Measurements from ENCODE around the gene PIP.
"Not testable (repeated sequence)": the region's sequence is repeated elsewhere in the genome, so short reads cannot be mapped to it uniquely, and the experiment has no call there.

The PIP gene

GRCh38 chr7:143131781-143132180, at the start of gene PIP:
TSS of gene PIP (plus strand) at chr7:143132077. CDS start at chr7:143132117, 40 bp downstream.
- H3K27me3 ChIP-seq (replicated peaks; ENCODE audit: control insufficient read depth, insufficient read depth, low read length) = no peaks in the 10 kb centered on the region

GRCh38 chr7:143085109-143085508, 46.8 kb upstream of the PIP start:
- H3K36me3 ChIP-seq (ENCODE audit: control insufficient read depth, insufficient read depth, low read length, severe bottlenecking) = no peaks in the 10 kb centered on the region
- H3K27me3 ChIP-seq (replicated peaks; ENCODE audit: control insufficient read depth, insufficient read depth, low read length) = no peaks in the 10 kb centered on the region
- no peaks in the 10 kb centered on the region for H3K4me1 ChIP-seq (ENCODE audit: control insufficient read depth, insufficient read depth, low read length)
- no peaks in the 10 kb centered on the region for H3K9me3 ChIP-seq (ENCODE audit: control insufficient read depth, low read length)
- H3K9ac ChIP-seq (ENCODE audit: low read length) = no peak overlapping the region
- no peak overlapping the region for H3K4me3 ChIP-seq (ENCODE audit: low read length)
- no peak for DNase-seq (ENCODE audit: low read depth)

More at GRCh38 chr7:143131781-143132180, at the start of gene PIP:
- Histone ChIP-seq H3K9me3 (ENCODE audit: control insufficient read depth, low read length) (peaks cover 3% of the 10 kb centered on the region), H3K9ac (ENCODE audit: low read length) (no peak within 1 kb of the TSS), H3K36me3 (ENCODE audit: control insufficient read depth, insufficient read depth, low read length, severe bottlenecking) (no peaks in the 10 kb centered on the region), H3K4me3 (ENCODE audit: low read length) (no peak within 1 kb of the TSS), H3K4me1 (ENCODE audit: control insufficient read depth, insufficient read depth, low read length) (no peaks in the 10 kb centered on the region)
- DNase-seq (ENCODE audit: low read depth) = peak; percentile 21

- H3K4me3 ChIP-seq (ENCODE audit: low read length); H3K4me1 ChIP-seq (ENCODE audit: control insufficient read depth, insufficient read depth, low read length); H3K9ac ChIP-seq (ENCODE audit: low read length); H3K9me3 ChIP-seq (ENCODE audit: control insufficient read depth, low read length); H3K27me3 ChIP-seq (replicated peaks; ENCODE audit: control insufficient read depth, insufficient read depth, low read length); H3K36me3 ChIP-seq (ENCODE audit: control insufficient read depth, insufficient read depth, low read length, severe bottlenecking); DNase-seq (ENCODE audit: low read depth): not testable (repeated sequence)
These were observed 46.3 kb upstream of the PIP start for GRCh38 chr7:143085610-143086009.

GRCh38 chr7:143088549-143089231, 43.2 kb upstream of the PIP start:
- H3K4me1 ChIP-seq (ENCODE audit: control insufficient read depth, insufficient read depth, low read length); H3K9ac ChIP-seq (ENCODE audit: low read length); H3K4me3 ChIP-seq (ENCODE audit: low read length); H3K9me3 ChIP-seq (ENCODE audit: control insufficient read depth, low read length); H3K36me3 ChIP-seq (ENCODE audit: control insufficient read depth, insufficient read depth, low read length, severe bottlenecking); H3K27me3 ChIP-seq (replicated peaks; ENCODE audit: control insufficient read depth, insufficient read depth, low read length); DNase-seq (ENCODE audit: low read depth): not testable (repeated sequence)

GRCh38 chr7:143096146-143096545, 35.7 kb upstream of the PIP start:
- Histone ChIP-seq H3K9me3 (ENCODE audit: control insufficient read depth, low read length) (peaks cover 36% of the 10 kb centered on the region), H3K4me3 (ENCODE audit: low read length) (no peak overlapping the region), H3K4me1 (ENCODE audit: control insufficient read depth, insufficient read depth, low read length) (no peaks in the 10 kb centered on the region), H3K27me3 (replicated peaks; ENCODE audit: control insufficient read depth, insufficient read depth, low read length) (no peaks in the 10 kb centered on the region), H3K36me3 (ENCODE audit: control insufficient read depth, insufficient read depth, low read length, severe bottlenecking) (no peaks in the 10 kb centered on the region), H3K9ac (ENCODE audit: low read length) (no peak overlapping the region)
- DNase-seq (ENCODE audit: low read depth) = no peak

- H3K9ac ChIP-seq (ENCODE audit: low read length); H3K36me3 ChIP-seq (ENCODE audit: control insufficient read depth, insufficient read depth, low read length, severe bottlenecking); DNase-seq (ENCODE audit: low read depth); H3K4me3 ChIP-seq (ENCODE audit: low read length); H3K4me1 ChIP-seq (ENCODE audit: control insufficient read depth, insufficient read depth, low read length); H3K27me3 ChIP-seq (replicated peaks; ENCODE audit: control insufficient read depth, insufficient read depth, low read length): not testable (repeated sequence)
- peaks cover 43% of the 10 kb centered on the region for H3K9me3 ChIP-seq (ENCODE audit: control insufficient read depth, low read length)
These were observed 32.3 kb upstream of the PIP start for GRCh38 chr7:143099579-143099978.

- no peak for DNase-seq (ENCODE audit: low read depth)
- H3K27me3 ChIP-seq (replicated peaks; ENCODE audit: control insufficient read depth, insufficient read depth, low read length) = no peaks in the 10 kb centered on the region
These were observed 27.1 kb upstream of the PIP start for GRCh38 chr7:143104759-143105158.

GRCh38 chr7:143108019-143108418, 23.9 kb upstream of the PIP start:
- H3K9me3 ChIP-seq (ENCODE audit: control insufficient read depth, low read length); H3K4me3 ChIP-seq (ENCODE audit: low read length); DNase-seq (ENCODE audit: low read depth): not testable (repeated sequence)

More at GRCh38 chr7:143104759-143105158, 27.1 kb upstream of the PIP start:
- Histone ChIP-seq H3K9ac (ENCODE audit: low read length) (no peak overlapping the region), H3K4me3 (ENCODE audit: low read length) (no peak overlapping the region), H3K9me3 (ENCODE audit: control insufficient read depth, low read length) (peaks cover 14% of the 10 kb centered on the region), H3K36me3 (ENCODE audit: control insufficient read depth, insufficient read depth, low read length, severe bottlenecking) (no peaks in the 10 kb centered on the region), H3K4me1 (ENCODE audit: control insufficient read depth, insufficient read depth, low read length) (no peaks in the 10 kb centered on the region)

GRCh38 chr7:143117395-143117794, 14.5 kb upstream of the PIP start:
- no peak overlapping the region for H3K4me3 ChIP-seq (ENCODE audit: low read length)

More at GRCh38 chr7:143108019-143108418, 23.9 kb upstream of the PIP start:
- not testable (repeated sequence) for H3K4me1 ChIP-seq (ENCODE audit: control insufficient read depth, insufficient read depth, low read length); H3K36me3 ChIP-seq (ENCODE audit: control insufficient read depth, insufficient read depth, low read length, severe bottlenecking); H3K27me3 ChIP-seq (replicated peaks; ENCODE audit: control insufficient read depth, insufficient read depth, low read length); H3K9ac ChIP-seq (ENCODE audit: low read length)

GRCh38 chr7:143120691-143121405, 11.0 kb upstream of the PIP start:
- no peaks in the 10 kb centered on the region for H3K27me3 ChIP-seq (replicated peaks; ENCODE audit: control insufficient read depth, insufficient read depth, low read length)
- peak; percentile 42 for DNase-seq (ENCODE audit: low read depth)
- H3K9me3 ChIP-seq (ENCODE audit: control insufficient read depth, low read length) = peaks cover 3% of the 10 kb centered on the region
- no peaks in the 10 kb centered on the region for H3K36me3 ChIP-seq (ENCODE audit: control insufficient read depth, insufficient read depth, low read length, severe bottlenecking)
- no peak overlapping the region for H3K9ac ChIP-seq (ENCODE audit: low read length)
- H3K4me3 ChIP-seq (ENCODE audit: low read length) = no peak overlapping the region
- peaks cover 4% of the 10 kb centered on the region for H3K4me1 ChIP-seq (ENCODE audit: control insufficient read depth, insufficient read depth, low read length)

More at GRCh38 chr7:143117395-143117794, 14.5 kb upstream of the PIP start:
- no peak for DNase-seq (ENCODE audit: low read depth)
- Histone ChIP-seq H3K36me3 (ENCODE audit: control insufficient read depth, insufficient read depth, low read length, severe bottlenecking) (no peaks in the 10 kb centered on the region), H3K4me1 (ENCODE audit: control insufficient read depth, insufficient read depth, low read length) (no peaks in the 10 kb centered on the region), H3K9me3 (ENCODE audit: control insufficient read depth, low read length) (peaks cover 4% of the 10 kb centered on the region), H3K9ac (ENCODE audit: low read length) (no peak overlapping the region), H3K27me3 (replicated peaks; ENCODE audit: control insufficient read depth, insufficient read depth, low read length) (no peaks in the 10 kb centered on the region)

- H3K9me3 ChIP-seq (ENCODE audit: control insufficient read depth, low read length); H3K4me1 ChIP-seq (ENCODE audit: control insufficient read depth, insufficient read depth, low read length): not testable (repeated sequence)
These were observed 8.6 kb upstream of the PIP start for GRCh38 chr7:143123326-143123725.

More at GRCh38 chr7:143123326-143123725, 8.6 kb upstream of the PIP start:
- not testable (repeated sequence) for H3K9ac ChIP-seq (ENCODE audit: low read length); DNase-seq (ENCODE audit: low read depth); H3K27me3 ChIP-seq (replicated peaks; ENCODE audit: control insufficient read depth, insufficient read depth, low read length); H3K36me3 ChIP-seq (ENCODE audit: control insufficient read depth, insufficient read depth, low read length, severe bottlenecking); H3K4me3 ChIP-seq (ENCODE audit: low read length)

Data from adipocyte (in vitro differentiated cells).